Smooth muscle cell (in vitro differentiated cells): ENCODE data around the gene LRP1B. TPM values are rescaled to one million over a fixed set of nuclear protein-coding genes. Genes with fewer than 3 reads are reported as not detected.

Experiments
- DNase-seq: peaks from one replicate; lab custom pipeline; 2025; ENCODE audit not compliant: unreplicated experiment; lab: John Stamatoyannopoulos, UW
- H2AFZ ChIP-seq: fragments of 200-600 bp; sonication (generic); 2 replicates; pipeline ENCODE4 v1.6.0; 2016; ENCODE audit warnings: antibody characterized with exemption, low read depth, mild to moderate bottlenecking
- H3F3A ChIP-seq: fragments of 200-600 bp; sonication (generic); 2 replicates; pipeline ENCODE4 v1.6.0; 2017; ENCODE audit warnings: antibody characterized with exemption, low read depth
- H3K27ac ChIP-seq: fragments of 200-600 bp; sonication (generic); 2 replicates; pipeline ENCODE4 v1.5.1; 2016; ENCODE audit warnings: low read depth, mild to moderate bottlenecking
- H3K27me3 ChIP-seq: fragments of 200-600 bp; sonication (generic); 2 replicates; pipeline ENCODE4 v1.6.1; 2016; ENCODE audit warnings: low read depth, mild to moderate bottlenecking
- H3K36me3 ChIP-seq: fragments of 200-600 bp; sonication (generic); 2 replicates; pipeline ENCODE4 v1.5.1; 2016; ENCODE audit warnings: low read depth
- H3K4me1 ChIP-seq: fragments of 200-600 bp; sonication (generic); 2 replicates; pipeline ENCODE4 v1.5.1; 2016; ENCODE audit warnings: low read depth
- H3K4me2 ChIP-seq: fragments of 200-600 bp; sonication (generic); 2 replicates; pipeline ENCODE4 v1.6.0; 2016; ENCODE audit warnings: mild to moderate bottlenecking
- H3K4me3 ChIP-seq: fragments of 200-600 bp; sonication (generic); 2 replicates; pipeline ENCODE4 v1.5.1; 2016; ENCODE audit warnings: mild to moderate bottlenecking
- H3K79me2 ChIP-seq: fragments of 200-600 bp; sonication (generic); 2 replicates; pipeline ENCODE4 v1.6.0; 2016; ENCODE audit warnings: low read depth, mild to moderate bottlenecking
- H3K9ac ChIP-seq: fragments of 200-600 bp; sonication (generic); 2 replicates; pipeline ENCODE4 v1.6.0; 2016; ENCODE audit warnings: low read depth
- H3K9me3 ChIP-seq: fragments of 200-600 bp; sonication (generic); replicated peaks from 2 replicates; pipeline ENCODE4 v1.5.1; 2016; ENCODE audit warnings: low read depth
- H4K20me1 ChIP-seq: fragments of 200-600 bp; sonication (generic); 2 replicates; pipeline ENCODE4 v1.6.0; 2016; ENCODE audit warnings: low read depth
- CTCF ChIP-seq: fragments of 200-600 bp; sonication (generic); IDR thresholded peaks from 2 replicates; pipeline ENCODE4 v1.5.1; 2017; ENCODE audit warnings: borderline replicate concordance, mild to moderate bottlenecking, antibody characterized with exemption; ENCODE audit not compliant: insufficient read depth, poor library complexity, severe bottlenecking
- WGBS: methylation state at CpG from one replicate; pipeline ENCODE4 v1.1.7; 2016; ENCODE audit warnings: low lambda C conversion rate; 5-methylcytosine and 5-hydroxymethylcytosine counted together
- polyA plus RNA-seq: library from polyadenylated mRNA; unstranded; fragments of >200 nt; fragmentation: Nextera tagmentation; extraction: Ambion mirVana; gene quantifications from 2 replicates; pipeline ENCODE4 v1.2.1, GENCODE V29; 2016
- total RNA-seq: library from RNA; depleted of rRNA; stranded (reverse); fragments of >200 nt; gene quantifications from 2 replicates; pipeline ENCODE4 v1.2.3, GENCODE V29; 2014

LRP1B gene
- total and polyA plus RNA-seq, 2 experiments from 2014 or later, result 0.08 to 2.9 TPM

GRCh38 chr2:142008135-142008744, 122.6 kb downstream of the LRP1B start:
- WGBS, result 61% methylated on average over 4 of the region's 4 CpGs
- DNase-seq, result no peak
- Histone ChIP-seq H3K9me3 (no peaks in the 10 kb centered on the region), H2AFZ (no peak overlapping the region), H3K79me2 (no peaks in the 10 kb centered on the region), H3F3A (peaks cover 8% of the 10 kb centered on the region), H3K4me2 (peak overlapping the region; percentile 20), H3K27me3 (no peaks in the 10 kb centered on the region), H3K27ac (no peak overlapping the region), H4K20me1 (no peaks in the 10 kb centered on the region), H3K4me3 (no peak overlapping the region), H3K36me3 (no peaks in the 10 kb centered on the region), H3K4me1 (no peaks in the 10 kb centered on the region), H3K9ac (no peak overlapping the region)
- no peak for TF ChIP-seq CTCF

GRCh38 chr2:141994066-141994465, 136.8 kb downstream of the LRP1B start:
- Histone ChIP-seq H3K27ac (no peak overlapping the region), H3K9ac (no peak overlapping the region), H3K4me2 (no peak overlapping the region), H3K4me3 (no peak overlapping the region), H3K79me2 (no peaks in the 10 kb centered on the region), H3K9me3 (no peaks in the 10 kb centered on the region), H3K36me3 (no peaks in the 10 kb centered on the region), H3K27me3 (no peaks in the 10 kb centered on the region), H2AFZ (no peak overlapping the region), H3F3A (no peaks in the 10 kb centered on the region), H4K20me1 (no peaks in the 10 kb centered on the region), H3K4me1 (no peaks in the 10 kb centered on the region)
- no peak for TF ChIP-seq CTCF
- WGBS, result 91% methylated on average over 4 of the region's 4 CpGs
- DNase-seq, result no peak

GRCh38 chr2:141992695-141993094, 138.1 kb downstream of the LRP1B start:
- 98% methylated on average over 1 of the region's 1 CpG for WGBS
- no peak overlapping the region for H2AFZ ChIP-seq
- H3K9me3 ChIP-seq, result no peaks in the 10 kb centered on the region

More at GRCh38 chr2:141992695-141993094, 138.1 kb downstream of the LRP1B start:
- no peak overlapping the region for H3K27ac ChIP-seq
- DNase-seq, result no peak
- no peak overlapping the region for H3K4me3 ChIP-seq
- H4K20me1 ChIP-seq, result no peaks in the 10 kb centered on the region
- no peaks in the 10 kb centered on the region for H3K36me3 ChIP-seq
- TF ChIP-seq CTCF, result no peak
- H3K4me2 ChIP-seq, result no peak overlapping the region
- H3K9ac ChIP-seq, result no peak overlapping the region
- H3K4me1 ChIP-seq, result no peaks in the 10 kb centered on the region
- H3F3A ChIP-seq, result no peaks in the 10 kb centered on the region
- H3K27me3 ChIP-seq, result no peaks in the 10 kb centered on the region
- H3K79me2 ChIP-seq, result no peaks in the 10 kb centered on the region
